H1 (cell line): ENCODE data around the gene ALLC. TPM values are rescaled to one million over a fixed set of nuclear protein-coding genes. Genes with fewer than 3 reads are reported as not detected.

Experiments
- ASH2L ChIP-seq: fragments of 200-600, 300-600 bp; sonication (generic); IDR thresholded peaks from one replicate; pipeline ENCODE4 v1.7.1; 2017; ENCODE audit warnings: low read length
- CEBPB ChIP-seq: IDR thresholded peaks from 2 replicates; pipeline ENCODE4 v1.6.1; 2012; ENCODE audit warnings: low read depth, low read length
- CTBP2 ChIP-seq: IDR thresholded peaks from 2 replicates; pipeline ENCODE4 v1.7.0; 2011; ENCODE audit warnings: borderline replicate concordance, mild to moderate bottlenecking, moderate library complexity, mixed read lengths, low read length; ENCODE audit not compliant: insufficient read depth, insufficient read length
- polyA plus RNA-seq, 7 experiments: library from polyadenylated mRNA; depleted of rRNA in 3 of 7; stranded (reverse) in 5 of 7; unstranded in 2 of 7; fragments of >200 nt in 5 of 7; fragments of 200-250 nt in 2 of 7; gene quantifications; 1 replicate in 5 of 7; 2 replicates in 1 of 7; 4 replicates in 1 of 7; pipeline versions ENCODE4 v1.2.1 to v1.2.3, GENCODE V29; 2011 to 2013; ENCODE audit warnings: missing spikeins in 2 of 7, mixed read lengths in 2 of 7
- total RNA-seq: library from RNA; stranded (reverse); fragmentation: NEBNext Ultra II Directional; extraction: Animal tissue kit (Norgen Biotek cat#: 25700); gene quantifications from 2 replicates; pipeline ENCODE4 v1.2.1, GENCODE V29; 2021

The ALLC gene
- total and polyA plus RNA-seq, 2 of the 8 experiments (the other 6 are each of a cell fraction or from before 2014, with no cell fraction given) = not detected

DNA sequence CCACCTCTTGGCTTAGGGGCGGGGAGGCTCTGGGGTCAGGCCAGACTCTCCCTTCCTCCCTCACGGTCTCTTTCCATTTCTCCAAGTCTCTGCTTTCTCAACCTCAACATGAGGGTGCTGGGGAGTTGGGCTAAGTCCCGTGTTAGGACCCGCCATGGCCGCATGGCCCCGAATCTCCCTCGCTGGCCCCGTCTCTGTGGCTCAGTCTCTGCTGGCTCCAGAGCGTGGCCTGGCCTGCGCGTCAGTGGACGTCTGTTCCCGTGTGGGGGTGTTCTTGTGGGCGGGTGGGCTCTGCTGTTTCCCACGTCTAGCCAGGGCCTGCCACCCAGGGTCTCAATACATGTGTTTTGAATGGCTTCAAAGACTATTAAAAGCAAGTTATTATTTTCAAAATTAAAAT is 12.4 kb downstream of the ALLC start (continued):
- no peak for TF ChIP-seq CTBP2
- no peak for TF ChIP-seq CEBPB
- no peak for TF ChIP-seq ASH2L
